ENCODE results near the gene N4BP2.
A peak's percentile ranks its signal among the peaks of the same experiment; 100 is the strongest.
"Not testable (repeated sequence)": the region's sequence is repeated elsewhere in the genome, so short reads cannot be mapped to it uniquely, and the experiment has no call there.

Gene N4BP2

GRCh38 chr4:40093400-40093799, 36.8 kb downstream of the N4BP2 start:
- DNase-seq: not testable (repeated sequence)

- DNase-seq: no peak
Observed at GRCh38 chr4:40099010-40099409, 42.4 kb downstream of the N4BP2 start.

- not testable (repeated sequence) for DNase-seq
Observed at GRCh38 chr4:40107150-40107549, 50.5 kb downstream of the N4BP2 start.

GRCh38 chr4:40112027-40112792, 55.6 kb downstream of the N4BP2 start:
- DNase-seq: no peak

GRCh38 chr4:40114206-40114605, 57.6 kb downstream of the N4BP2 start:
- no peak for DNase-seq

- no peak for DNase-seq
Observed at GRCh38 chr4:40118861-40119260, 62.2 kb downstream of the N4BP2 start.

- no peak for DNase-seq
Observed at GRCh38 chr4:40119344-40119743, 62.7 kb downstream of the N4BP2 start.

GRCh38 chr4:40121515-40121914, 64.9 kb downstream of the N4BP2 start:
- DNase-seq: no peak

- no peak for DNase-seq
Observed at GRCh38 chr4:40122941-40123340, 66.3 kb downstream of the N4BP2 start.

GRCh38 chr4:40124690-40125089, 68.0 kb downstream of the N4BP2 start:
- DNase-seq: no peak

- no peak for DNase-seq
Observed at GRCh38 chr4:40130401-40131036, 73.9 kb downstream of the N4BP2 start.

- no peak for DNase-seq
Observed at GRCh38 chr4:40132816-40133215, 76.2 kb downstream of the N4BP2 start.

GRCh38 chr4:40134206-40134917, 77.7 kb downstream of the N4BP2 start:
- DNase-seq: no peak

GRCh38 chr4:40136202-40136601, 79.6 kb downstream of the N4BP2 start:
- not testable (repeated sequence) for DNase-seq

GRCh38 chr4:40140196-40140595, 83.5 kb downstream of the N4BP2 start:
- DNase-seq: no peak

GRCh38 chr4:40140597-40140996, 83.9 kb downstream of the N4BP2 start:
- not testable (repeated sequence) for DNase-seq

- no peak for DNase-seq
Observed at GRCh38 chr4:40143926-40144508, 87.4 kb downstream of the N4BP2 start.

GRCh38 chr4:40144716-40145115, 88.1 kb downstream of the N4BP2 start:
- no peak for DNase-seq

- DNase-seq: not testable (repeated sequence)
Observed at GRCh38 chr4:40147490-40147889, 90.8 kb downstream of the N4BP2 start.

- DNase-seq: peak; percentile 26
Observed at GRCh38 chr4:40149960-40150385, 93.3 kb downstream of the N4BP2 start.

GRCh38 chr4:40150932-40151331, 94.3 kb downstream of the N4BP2 start:
- no peak for DNase-seq

- no peak for DNase-seq
Observed at GRCh38 chr4:40152637-40153036, 96.0 kb downstream of the N4BP2 start.

GRCh38 chr4:40157436-40157835, 100.8 kb downstream of the N4BP2 start:
- no peak for DNase-seq

Measured in NCI-H1105 treated with DMSO at 0.1 percent for 48 hours (cell line).